Fibroblast of the aortic adventitia (primary cell): ENCODE measurements around the gene TNS3. TPM values are rescaled to one million over a fixed set of nuclear protein-coding genes. Genes with fewer than 3 reads are reported as not detected.
A peak's percentile ranks its signal among the peaks of the same experiment; 100 is the strongest.

Experiments
- DNase-seq: peaks from one replicate; pipeline ENCODE4 v3.0.0-alpha.2; 2010; ENCODE audit warnings: low read depth
- H3K4me3 ChIP-seq: 2 replicates; pipeline ENCODE4 v1.5.1; 2011; ENCODE audit warnings: low read depth, mild to moderate bottlenecking, control low read depth, low read length, moderate library complexity
- CTCF ChIP-seq: IDR thresholded peaks from 2 replicates; pipeline ENCODE4 v1.5.1; 2011; ENCODE audit warnings: mild to moderate bottlenecking, low read length, control low read depth, inconsistent platforms; ENCODE audit not compliant: insufficient read depth
- total RNA-seq: library from RNA; depleted of rRNA; stranded (reverse); fragments of >200 nt; gene quantifications from 2 replicates; pipeline ENCODE4 v1.2.3, GENCODE V29; 2012; ENCODE audit warnings: low replicate concordance

TNS3 gene
- total RNA-seq, 1 donor = 28.3 TPM

- H3K4me3 ChIP-seq = no peak overlapping the region
- no peak for DNase-seq
- no peak for TF ChIP-seq CTCF
Observed at GRCh38 chr7:47297120-47297519, 284.8 kb downstream of the TNS3 start.

- no peak for DNase-seq
- TF ChIP-seq CTCF = no peak
- no peak overlapping the region for H3K4me3 ChIP-seq
Observed at GRCh38 chr7:47295606-47296005, 286.3 kb downstream of the TNS3 start.

GRCh38 chr7:47294556-47295222 lies 287.2 kb downstream of the TNS3 start:
- no peak for TF ChIP-seq CTCF
- DNase-seq = no peak
- no peak overlapping the region for H3K4me3 ChIP-seq

GRCh38 chr7:47293884-47294555 lies 287.9 kb downstream of the TNS3 start:
- no peak for TF ChIP-seq CTCF
- peak; percentile 6 for DNase-seq
- no peak overlapping the region for H3K4me3 ChIP-seq

GRCh38 chr7:47292832-47293309 lies 289.0 kb downstream of the TNS3 start:
- H3K4me3 ChIP-seq = no peak overlapping the region
- DNase-seq = peak; percentile 49
- no peak for TF ChIP-seq CTCF

- DNase-seq = peak; percentile 86
- no peak overlapping the region for H3K4me3 ChIP-seq
- no peak for TF ChIP-seq CTCF
Observed at GRCh38 chr7:47291461-47292081, 290.3 kb downstream of the TNS3 start.
